GM18508 (cell line): Measurements from ENCODE around the gene VSTM4.

Experiments used
- ATAC-seq: cut with Tn5 transposase; IDR thresholded peaks from one replicate; pipeline ENCODE4 v1.9.1; 2021; ENCODE audit warnings: moderate number of reproducible peaks; ENCODE audit not compliant: insufficient read depth, unreplicated experiment

Gene VSTM4

DNA sequence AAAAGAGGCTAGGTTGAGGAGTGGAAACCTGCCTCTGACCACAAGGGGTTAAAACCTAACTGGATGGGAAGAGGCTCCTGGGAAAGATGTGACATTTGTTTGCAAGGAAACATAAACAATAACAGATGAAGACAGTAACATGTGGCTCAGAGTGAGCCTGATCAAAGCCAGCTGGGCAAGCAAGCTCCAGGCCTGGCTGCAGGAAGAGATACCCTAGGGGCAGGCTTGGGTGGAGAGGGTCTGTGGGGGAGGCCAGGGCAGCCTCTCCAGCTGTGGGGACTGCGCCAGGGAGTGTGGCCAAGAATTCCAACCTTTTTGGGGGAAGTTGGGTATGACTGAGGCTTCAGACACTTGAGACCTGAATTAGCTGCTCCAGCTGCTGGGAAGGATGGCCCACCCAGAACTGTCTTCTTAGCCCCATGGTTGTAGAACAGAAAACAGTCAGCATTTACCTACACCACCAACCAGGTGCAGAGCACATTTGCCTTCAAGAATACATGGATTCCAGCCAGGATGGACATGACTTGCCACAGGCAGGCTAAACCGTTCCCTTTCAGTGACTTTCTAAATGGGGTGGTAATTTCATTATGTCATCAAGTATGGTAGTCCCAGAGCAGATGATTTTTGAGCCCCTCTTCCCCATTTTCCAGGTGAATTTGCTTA lies 28.9 kb upstream of the VSTM4 start:
- no peak for ATAC-seq

DNA sequence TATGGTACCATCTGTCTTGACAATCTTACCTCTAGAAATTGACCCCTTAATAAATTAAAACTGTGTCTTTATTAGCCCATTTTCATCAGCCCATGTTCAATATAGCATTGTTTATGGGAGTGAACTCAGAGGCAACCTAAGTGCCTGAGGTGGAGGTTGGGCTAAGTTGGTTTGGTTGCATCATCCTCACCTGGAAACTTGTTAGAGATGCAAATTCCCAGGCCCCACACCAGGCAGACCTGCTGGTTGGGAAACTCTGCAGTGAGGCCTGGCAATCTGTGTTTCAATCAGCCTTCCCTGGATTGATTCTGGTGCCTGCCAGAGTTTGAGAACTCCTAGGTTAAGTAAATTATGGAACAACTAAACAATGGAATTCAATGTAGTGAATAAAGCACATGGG lies 27.9 kb upstream of the VSTM4 start:
- no peak for ATAC-seq

- no peak for ATAC-seq
These were observed 26.4 kb upstream of the VSTM4 start for GRCh38 chr10:49141541-49142332.

DNA sequence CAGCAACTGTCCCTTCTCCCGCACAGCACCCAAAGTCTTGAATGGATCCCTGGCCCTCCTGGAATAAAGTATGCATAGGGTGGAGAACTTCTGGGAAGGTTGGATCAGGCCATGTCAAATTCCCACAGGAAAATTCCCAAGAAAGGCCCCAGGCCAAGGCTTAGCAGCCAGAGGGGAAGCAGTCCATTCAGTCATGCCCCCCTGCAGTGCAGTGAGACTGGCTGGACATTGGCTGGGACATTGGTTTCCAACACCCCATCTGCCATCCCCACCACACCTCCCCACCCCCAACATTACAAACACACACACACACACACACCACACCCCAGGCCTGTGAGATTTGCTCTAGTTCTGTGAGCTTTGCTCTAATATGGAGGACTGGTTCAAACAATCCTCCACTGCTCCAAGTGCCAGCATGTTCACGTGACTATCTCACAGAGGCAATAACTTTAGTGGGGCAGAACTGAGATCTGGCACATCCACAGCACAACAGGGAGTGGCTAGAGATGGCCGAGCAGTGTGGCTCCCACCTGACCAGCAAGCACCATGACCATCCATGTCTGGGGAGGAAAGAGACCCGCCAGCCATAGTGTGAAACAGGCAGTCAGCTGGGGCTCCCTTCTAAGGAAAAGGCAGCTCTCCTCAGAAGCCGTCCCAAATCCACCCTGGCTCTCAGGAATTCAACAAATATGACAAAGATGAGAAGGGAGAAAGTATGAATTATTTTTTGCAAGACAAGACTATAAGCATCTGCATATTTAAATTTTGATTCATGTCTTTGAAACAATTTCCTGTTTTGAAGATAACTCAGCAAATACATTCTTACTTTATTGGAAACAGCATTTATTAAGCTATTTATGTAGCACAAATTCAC lies 25.2 kb upstream of the VSTM4 start:
- ATAC-seq = no peak

GRCh38 chr10:49139846-49140195 lies 24.5 kb upstream of the VSTM4 start:
- ATAC-seq = no peak

- no peak for ATAC-seq
These were observed 23.9 kb upstream of the VSTM4 start for GRCh38 chr10:49139028-49139845.

DNA sequence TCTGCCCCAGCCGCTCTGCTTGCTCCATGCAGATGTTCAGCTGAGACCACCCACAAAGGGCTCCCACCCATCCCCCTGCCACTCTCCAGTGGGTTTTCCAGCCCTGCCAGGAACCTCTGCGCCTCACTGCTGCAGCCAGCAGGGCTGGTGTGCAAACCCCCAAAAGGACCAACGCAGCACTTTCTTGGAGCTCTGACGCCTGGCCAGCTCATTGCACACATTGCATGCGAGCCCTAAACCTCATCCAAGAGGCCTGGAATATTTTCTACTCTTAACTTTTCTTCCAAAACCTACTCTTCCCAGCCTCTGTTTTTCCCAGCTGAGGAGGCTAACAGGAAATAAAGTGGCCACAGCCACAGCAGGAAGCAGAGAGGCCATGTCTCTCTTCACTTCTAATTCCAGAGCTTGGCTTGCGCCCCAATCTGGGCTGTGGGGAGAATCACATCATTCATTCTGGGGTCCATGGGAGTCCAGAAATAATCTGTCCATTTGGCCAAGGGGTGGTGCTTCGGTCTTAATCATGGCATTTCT lies 23.1 kb upstream of the VSTM4 start:
- ATAC-seq = no peak

- ATAC-seq = no peak
These were observed 21.2 kb upstream of the VSTM4 start for GRCh38 chr10:49136525-49136924.

- peak; percentile 46 for ATAC-seq
These were observed 20.4 kb upstream of the VSTM4 start for GRCh38 chr10:49135575-49136313.

- no peak for ATAC-seq
These were observed 19.0 kb upstream of the VSTM4 start for GRCh38 chr10:49134327-49134726.

GRCh38 chr10:49133706-49134248 lies 18.5 kb upstream of the VSTM4 start, which contains the start of gene FAM170B:
Gene FAM170B, minus strand, starts transcription at chr10:49134021. Its CDS starts 103 bp downstream, at chr10:49133918.
- no peak for ATAC-seq

GRCh38 chr10:49132362-49132737 lies 17.0 kb upstream of the VSTM4 start:
- no peak for ATAC-seq

DNA sequence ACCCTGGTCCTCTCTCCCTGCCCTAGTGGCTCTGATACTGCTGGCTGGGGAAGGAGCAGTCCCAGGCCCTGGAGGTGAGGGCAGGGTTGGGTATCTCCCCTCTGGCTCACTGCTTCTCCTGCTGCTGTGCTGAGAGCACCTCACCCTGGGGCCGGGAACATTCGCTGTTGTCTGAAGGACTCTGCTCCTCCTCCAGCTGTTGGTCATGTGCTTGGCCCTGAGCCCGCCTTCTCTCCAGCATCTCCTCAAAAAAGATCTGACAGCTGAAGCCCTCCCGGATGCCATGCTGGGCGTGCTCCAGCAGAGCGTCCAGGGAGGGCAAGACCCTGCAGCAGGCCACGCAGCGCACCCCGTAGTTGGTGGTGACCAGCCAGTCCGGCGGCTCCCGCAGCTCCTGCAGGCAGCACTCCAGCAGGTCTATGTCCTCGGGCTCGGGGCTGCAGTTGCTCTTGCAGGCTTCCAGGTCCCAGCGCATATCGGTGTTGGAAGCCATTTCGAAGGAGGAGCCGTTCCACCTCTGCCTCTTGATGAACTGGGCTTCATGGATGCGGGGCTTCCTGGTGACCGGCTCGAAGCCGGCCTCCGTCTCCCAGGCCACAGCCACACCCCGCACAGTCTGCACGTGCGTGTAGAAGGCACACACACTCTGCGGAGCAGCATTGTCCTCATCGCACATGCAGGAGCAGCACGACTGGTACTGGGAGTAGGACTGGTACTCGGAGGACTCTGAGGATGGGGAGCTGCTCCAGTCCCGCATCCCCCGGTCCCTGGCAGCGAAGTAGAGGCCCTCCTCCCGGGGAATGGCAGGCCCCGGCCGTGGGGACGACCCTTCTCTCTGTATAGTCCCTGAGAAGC lies 16.4 kb upstream of the VSTM4 start:
- ATAC-seq = no peak

DNA sequence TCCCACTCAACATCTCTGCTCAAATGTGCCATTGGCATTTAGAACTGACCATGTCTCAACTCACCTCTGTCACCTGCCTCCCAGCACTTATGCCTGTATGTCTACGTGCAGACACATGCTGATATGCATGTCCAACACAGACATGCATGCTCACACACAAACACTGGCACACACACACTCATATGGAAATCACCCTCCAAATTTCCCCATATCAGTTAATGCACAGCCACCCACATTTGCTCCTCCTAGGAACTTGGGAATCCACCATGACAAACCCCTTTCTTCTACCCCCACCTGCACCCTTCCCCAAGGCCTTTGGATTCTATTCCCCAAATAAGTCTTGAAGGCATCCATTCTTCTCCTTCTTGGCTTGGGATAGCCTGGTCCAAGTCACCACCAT lies 14.1 kb upstream of the VSTM4 start:
- ATAC-seq = no peak

DNA sequence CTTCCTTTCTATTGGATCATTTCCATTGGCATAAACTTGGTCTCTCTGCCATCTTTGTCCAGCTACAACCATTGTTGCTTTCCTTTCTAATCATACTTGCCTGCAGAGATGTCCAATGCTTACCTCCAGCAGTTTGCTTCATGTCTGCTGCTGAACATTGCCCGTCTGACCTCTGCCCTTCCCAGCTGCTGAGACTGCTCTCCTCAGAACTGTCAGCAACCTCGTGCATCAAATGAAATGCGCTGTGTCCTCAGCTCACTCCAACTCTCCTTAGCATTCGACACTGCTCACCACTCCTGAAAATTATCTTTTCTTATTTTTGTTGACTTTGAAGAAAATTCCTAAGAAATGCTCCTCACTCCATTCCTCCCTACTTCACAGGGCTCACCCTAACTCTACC lies 13.5 kb upstream of the VSTM4 start:
- ATAC-seq = no peak

- ATAC-seq = no peak
These were observed 8.9 kb upstream of the VSTM4 start for GRCh38 chr10:49123981-49124950.

- ATAC-seq = no peak
These were observed 5.6 kb upstream of the VSTM4 start for GRCh38 chr10:49120911-49121310.
